GM18511 (cell line): ENCODE results near the gene PBX1.
A peak's percentile ranks its signal among the peaks of the same experiment; 100 is the strongest.

Experiments
- ATAC-seq: cut with Tn5 transposase; IDR thresholded peaks from one replicate; pipeline ENCODE4 v1.9.1; 2021; ENCODE audit warnings: mild to moderate bottlenecking, moderate library complexity; ENCODE audit not compliant: unreplicated experiment

Gene PBX1

GRCh38 chr1:164771041-164771618 lies 212.1 kb downstream of the PBX1 start:
- ATAC-seq, result no peak

DNA sequence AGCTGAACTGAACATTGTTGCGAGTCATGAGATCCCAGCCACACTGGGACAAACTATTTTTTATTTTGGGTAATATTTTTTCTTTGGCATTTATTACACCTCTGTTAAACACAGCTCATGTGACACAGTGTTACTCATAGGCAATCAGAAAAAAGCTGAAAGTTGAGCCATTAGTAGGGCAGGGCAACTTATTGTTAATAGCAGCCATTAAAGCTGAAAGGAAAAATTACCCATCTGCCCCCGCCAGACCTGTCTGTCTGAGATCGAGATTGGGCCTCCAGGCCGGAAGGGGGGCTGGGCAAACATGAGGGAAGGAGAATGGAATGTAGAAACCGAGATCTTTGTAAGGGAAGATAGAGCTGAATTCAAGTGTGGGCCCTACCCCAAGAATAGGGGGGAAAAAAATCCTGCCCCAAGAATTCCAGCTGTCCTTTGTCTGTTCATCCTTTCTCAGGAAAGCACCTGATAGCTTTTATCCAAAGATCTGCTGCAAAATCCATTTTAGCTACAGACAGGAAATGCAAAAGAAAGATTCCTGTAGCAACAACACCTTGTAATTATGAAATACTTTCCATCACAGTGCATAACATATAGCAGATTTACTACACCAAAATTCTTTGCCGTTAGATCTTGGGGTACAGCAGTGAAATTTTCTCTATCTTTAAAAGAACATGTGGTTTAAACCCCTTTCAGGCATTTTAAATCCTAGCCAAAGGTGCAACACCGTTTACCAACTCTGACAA lies 212.8 kb downstream of the PBX1 start:
- ATAC-seq, result no peak

DNA sequence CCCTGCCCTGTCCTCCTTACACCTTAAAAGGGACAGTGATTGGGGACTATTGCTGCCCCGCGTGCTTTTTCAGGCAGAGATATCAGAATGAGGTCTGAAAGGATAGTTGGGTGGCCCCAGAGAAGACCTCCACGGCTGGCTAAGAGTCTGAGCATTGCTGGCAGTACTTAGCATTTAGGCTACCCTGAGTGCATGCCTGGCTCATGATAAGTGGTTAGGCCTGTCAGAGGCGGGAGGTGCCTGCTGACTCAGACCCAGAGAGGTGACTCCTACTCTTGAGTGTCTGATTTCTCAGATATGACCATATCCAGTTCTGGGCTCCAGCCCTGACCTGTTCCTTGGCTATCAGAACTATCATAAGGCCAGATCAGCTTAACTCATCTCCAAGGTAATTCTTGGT lies 213.7 kb downstream of the PBX1 start:
- peak; percentile 92 for ATAC-seq

GRCh38 chr1:164773102-164773501 lies 214.1 kb downstream of the PBX1 start:
- ATAC-seq, result no peak

GRCh38 chr1:164774413-164774812 lies 215.4 kb downstream of the PBX1 start:
- ATAC-seq, result no peak

GRCh38 chr1:164774819-164775654 lies 216.1 kb downstream of the PBX1 start:
- no peak for ATAC-seq

DNA sequence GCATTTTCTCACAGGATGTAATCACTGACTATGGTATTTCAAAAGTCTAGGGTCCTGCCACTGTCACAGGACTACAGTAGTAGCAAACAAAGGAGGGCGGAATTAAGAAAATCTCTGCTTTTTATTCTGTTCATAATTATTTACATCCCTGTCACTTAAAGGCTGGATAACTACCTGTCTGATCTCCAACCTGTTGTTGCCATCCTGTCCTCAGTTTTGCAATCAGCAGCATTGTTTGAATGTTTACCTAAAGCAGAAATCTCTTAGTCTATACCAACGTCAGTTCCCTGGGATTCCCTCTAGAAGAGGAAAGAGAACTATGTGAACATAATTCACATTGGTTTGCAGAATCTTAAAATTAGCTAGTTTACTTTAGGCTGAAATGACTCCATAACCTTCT lies 218.5 kb downstream of the PBX1 start:
- ATAC-seq, result no peak

- ATAC-seq, result no peak
Observed at GRCh38 chr1:164779376-164779775, 220.4 kb downstream of the PBX1 start.

GRCh38 chr1:164780111-164780812 lies 221.3 kb downstream of the PBX1 start:
- no peak for ATAC-seq

DNA sequence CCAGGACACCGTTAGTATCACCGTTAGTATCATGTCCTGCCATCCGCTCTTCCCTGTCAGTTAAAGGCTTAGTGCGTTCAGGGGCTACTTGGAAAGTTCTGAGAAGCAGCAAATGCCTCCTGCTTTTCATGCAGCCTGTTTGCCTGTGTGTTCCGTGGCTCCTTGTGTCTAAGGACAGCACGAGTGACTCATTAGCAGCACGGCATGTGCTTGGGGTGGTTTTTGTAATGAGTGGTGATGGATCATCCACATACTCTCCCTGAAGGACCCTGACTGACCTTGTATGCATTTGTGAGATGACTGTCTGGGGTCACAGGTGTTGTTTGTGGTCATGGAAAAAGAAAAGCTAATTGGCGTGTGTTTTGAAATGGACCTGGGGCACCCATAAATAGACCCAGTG lies 221.9 kb downstream of the PBX1 start:
- no peak for ATAC-seq

DNA sequence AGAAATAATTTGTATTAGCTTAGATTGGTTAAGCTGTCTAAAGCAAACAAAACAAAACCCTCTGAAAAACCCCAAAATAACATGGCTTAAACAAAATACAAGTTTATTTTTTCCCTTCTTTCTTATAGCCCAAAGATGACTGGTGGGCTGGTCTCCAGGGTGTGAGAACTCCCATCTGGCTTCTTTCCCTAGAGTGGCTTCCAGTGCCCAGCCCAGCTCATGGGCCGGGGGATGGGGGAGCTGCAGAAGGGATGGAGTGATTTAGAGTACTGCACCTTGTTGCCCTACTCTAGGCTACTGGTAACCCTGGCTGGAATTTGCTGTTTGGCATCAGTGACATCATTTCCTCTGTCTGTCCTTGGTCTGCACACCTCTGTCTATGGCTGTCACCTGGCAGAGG lies 223.0 kb downstream of the PBX1 start:
- no peak for ATAC-seq

- ATAC-seq, result no peak
Observed at GRCh38 chr1:164783778-164784555, 225.0 kb downstream of the PBX1 start.

DNA sequence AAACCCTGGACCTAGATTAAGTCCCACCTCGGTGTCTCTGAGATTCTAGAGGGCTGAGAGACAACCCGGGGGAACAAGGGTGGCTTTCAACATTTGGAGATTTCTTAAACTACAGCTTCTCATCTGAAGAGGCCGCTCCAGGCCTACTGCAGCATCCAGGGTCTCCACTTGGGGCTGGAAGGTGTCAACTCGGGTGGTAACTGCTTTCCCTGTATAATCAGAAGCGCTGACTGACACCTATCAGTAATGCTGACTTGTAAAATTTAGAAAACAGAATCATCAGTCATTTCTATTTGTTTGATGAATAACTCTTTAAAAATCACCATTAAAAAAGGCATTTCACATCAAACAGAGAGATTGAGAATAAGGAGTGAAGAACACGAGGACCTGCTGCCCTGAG lies 226.0 kb downstream of the PBX1 start:
- no peak for ATAC-seq

GRCh38 chr1:164785841-164786534 lies 227.0 kb downstream of the PBX1 start:
- no peak for ATAC-seq

- ATAC-seq, result peak; percentile 98
Observed at GRCh38 chr1:164786980-164787833, 228.2 kb downstream of the PBX1 start.

- no peak for ATAC-seq
Observed at GRCh38 chr1:164787834-164788231, 228.8 kb downstream of the PBX1 start.

- no peak for ATAC-seq
Observed at GRCh38 chr1:164790081-164790480, 231.1 kb downstream of the PBX1 start.

GRCh38 chr1:164792410-164793004 lies 233.5 kb downstream of the PBX1 start:
- ATAC-seq, result no peak

- no peak for ATAC-seq
Observed at GRCh38 chr1:164794356-164794755, 235.4 kb downstream of the PBX1 start.
